HCT116 (cell line): ENCODE measurements around the gene PRR9. TPM values are rescaled to one million over a fixed set of nuclear protein-coding genes. Genes with fewer than 3 reads are reported as not detected.

Experiments
- ATAC-seq: fragments of 200-7000 bp; cut with Tn5 transposase; 2 replicates; pipeline ENCODE4 v1.9.1; 2020; ENCODE audit warnings: mild to moderate bottlenecking, moderate library complexity
- BruUV-seq: library from RNA; stranded (reverse); fragments of 400-500 nt; replicated peaks from 2 replicates; lab custom pipeline; 2021; lab: Mats Ljungman, UMichigan
- CTCF ChIA-PET: fragments of 300-600 bp; sonication (Branson Sonifier 250); formaldehyde crosslinking; loops from one replicate; lab custom pipeline; 2021; ENCODE audit warnings: antibody characterized with exemption; lab: Charles Lee
- POLR2A ChIA-PET: fragments of 300-600, 350-600 bp; sonication (Branson Sonifier 250); formaldehyde crosslinking; loops from one replicate; lab custom pipeline; 2021; ENCODE audit warnings: antibody characterized with exemption; lab: Charles Lee
- RAD21 ChIA-PET, 2 experiments: fragments of 300-600 bp; sonication (Branson Sonifier 250); formaldehyde crosslinking; loops; one replicate each; lab custom pipeline; 2023; ENCODE audit warnings: low total read pairs in 2 of 2; ENCODE audit not compliant: uncharacterized antibody in 2 of 2, unreplicated experiment in 2 of 2, low non-redundant PET in 1 of 2; lab: Charles Lee
- DNase-seq: peaks from one replicate; pipeline ENCODE4 v3.0.0-alpha.2; 2010; ENCODE audit warnings: low read depth, low spot score
- H2AFZ ChIP-seq: fragments of 200-600 bp; shearing (Covaris generic), sonication (generic); 2 replicates; pipeline ENCODE4 v1.6.1; 2017; ENCODE audit warnings: low read depth, mixed run types, mixed read lengths, antibody characterized with exemption, low read length; ENCODE audit not compliant: poor library complexity, severe bottlenecking
- H3K27ac ChIP-seq: 2 replicates; pipeline ENCODE4 v1.5.1; 2012; ENCODE audit warnings: low read depth, low read length
- H3K27me3 ChIP-seq: fragments of 200-600 bp; sonication (generic); 2 replicates; pipeline ENCODE4 v1.6.1; 2016; ENCODE audit warnings: mixed run types, low read length, mixed read lengths; ENCODE audit not compliant: insufficient read depth
- H3K36me3 ChIP-seq, 2 experiments: fragments of 200-500 bp in 1 of 2; fragments of 200-600 bp in 1 of 2; sonication (Bioruptor generic) in 1 of 2; sonication (generic) in 1 of 2; 2 replicates each; pipeline versions ENCODE4 v1.5.1 to v1.6.1; 2014 to 2016; ENCODE audit warnings: low read length in 2 of 2, inconsistent platforms in 1 of 2, mixed read lengths in 1 of 2, mixed run types in 1 of 2; ENCODE audit not compliant: insufficient read depth in 2 of 2, control insufficient read depth in 1 of 2
- H3K4me1 ChIP-seq, 2 experiments: fragments of 200-600 bp in 1 of 2; sonication (generic) in 1 of 2; 2 replicates each; pipeline versions ENCODE4 v1.5.1 to v1.6.1; 2012 to 2017; ENCODE audit warnings: low read length in 2 of 2, inconsistent platforms in 1 of 2, mild to moderate bottlenecking in 1 of 2, mixed read lengths in 1 of 2, mixed run types in 1 of 2, moderate library complexity in 1 of 2; ENCODE audit not compliant: insufficient read depth in 2 of 2, control insufficient read depth in 1 of 2
- H3K4me2 ChIP-seq: fragments of 200-600 bp; sonication (generic); 2 replicates; pipeline ENCODE4 v1.6.1; 2017; ENCODE audit warnings: mixed run types, low read length, mixed read lengths
- H3K4me3 ChIP-seq, 2 experiments: fragments of 200-600 bp in 1 of 2; sonication (generic) in 1 of 2; replicated peaks in 1 of 2; 2 replicates each; pipeline ENCODE4 v1.5.1; 2011 to 2016; ENCODE audit warnings: low read length in 2 of 2, control low read depth in 1 of 2, low read depth in 1 of 2, mild to moderate bottlenecking in 1 of 2, mixed read lengths in 1 of 2, mixed run types in 1 of 2
- H3K79me2 ChIP-seq: fragments of 200-600 bp; sonication (generic); 2 replicates; pipeline ENCODE4 v1.6.1; 2017; ENCODE audit warnings: mild to moderate bottlenecking, mixed run types, low read length, moderate library complexity, mixed read lengths; ENCODE audit not compliant: insufficient read depth
- H3K9ac ChIP-seq: fragments of 200-600 bp; sonication (generic); 2 replicates; pipeline ENCODE4 v1.6.1; 2016; ENCODE audit warnings: low read length, mixed read lengths
- H3K9me2 ChIP-seq: fragments of 200-600 bp; sonication (generic), shearing (Covaris generic); 2 replicates; pipeline ENCODE4 v1.6.1; 2017; ENCODE audit warnings: mixed run types, mild to moderate bottlenecking, moderate library complexity; ENCODE audit not compliant: insufficient read depth
- H3K9me3 ChIP-seq, 2 experiments: fragments of 200-500 bp in 1 of 2; fragments of 200-600 bp in 1 of 2; sonication (Bioruptor generic) in 1 of 2; sonication (generic) in 1 of 2; 2 replicates each; pipeline ENCODE4 v1.6.1; 2014 to 2017; ENCODE audit warnings: low read length in 2 of 2, mixed read lengths in 2 of 2, inconsistent platforms in 1 of 2, low read depth in 1 of 2, mild to moderate bottlenecking in 1 of 2, mixed run types in 1 of 2, moderate library complexity in 1 of 2; ENCODE audit not compliant: control insufficient read depth in 1 of 2, insufficient read depth in 1 of 2
- H4K20me1 ChIP-seq: fragments of 200-600 bp; sonication (generic), shearing (Covaris generic); 2 replicates; pipeline ENCODE4 v1.6.1; 2017; ENCODE audit warnings: mixed run types, mild to moderate bottlenecking, moderate library complexity; ENCODE audit not compliant: insufficient read depth
- CBX3 ChIP-seq: IDR thresholded peaks from 2 replicates; pipeline ENCODE4 v1.6.1; 2012; ENCODE audit warnings: low read depth
- CEBPB ChIP-seq: IDR thresholded peaks from 2 replicates; pipeline ENCODE4 v1.6.1; 2012; ENCODE audit warnings: low read depth
- EGR1 ChIP-seq: IDR thresholded peaks from 2 replicates; pipeline ENCODE4 v1.6.1; 2012; ENCODE audit warnings: low read depth
- ELF1 ChIP-seq: IDR thresholded peaks from 2 replicates; pipeline ENCODE4 v1.6.1; 2012; ENCODE audit warnings: low read depth, borderline replicate concordance
- EZH2phosphoT487 ChIP-seq: fragments of 200-600 bp; IDR thresholded peaks from 2 replicates; pipeline ENCODE4 v1.6.1; 2018; ENCODE audit warnings: antibody characterized with exemption, borderline replicate concordance
- FOSL1 ChIP-seq: IDR thresholded peaks from 2 replicates; pipeline ENCODE4 v1.6.1; 2012; ENCODE audit warnings: low read depth
- JUND ChIP-seq: IDR thresholded peaks from 2 replicates; pipeline ENCODE4 v1.6.1; 2012
- POLR2AphosphoS5 ChIP-seq: IDR thresholded peaks from 2 replicates; pipeline ENCODE4 v1.6.1; 2011; ENCODE audit warnings: mild to moderate bottlenecking, low read depth, low read length, moderate library complexity
- RAD21 ChIP-seq: IDR thresholded peaks from 2 replicates; pipeline ENCODE4 v1.6.1; 2012; ENCODE audit warnings: low read depth, mild to moderate bottlenecking
- SIN3A ChIP-seq: IDR thresholded peaks from 2 replicates; pipeline ENCODE4 v1.6.1; 2012; ENCODE audit warnings: low read depth
- SRF ChIP-seq: IDR thresholded peaks from 2 replicates; pipeline ENCODE4 v1.6.1; 2012; ENCODE audit warnings: low read depth
- TCF7L2 ChIP-seq: IDR thresholded peaks from 2 replicates; pipeline ENCODE4 v1.7.0; 2011; ENCODE audit warnings: borderline replicate concordance, inconsistent platforms; ENCODE audit not compliant: insufficient read depth, insufficient read length; ENCODE audit errors: extremely low read depth
- ZFX ChIP-seq: fragments of 450-650 bp; IDR thresholded peaks from 2 replicates; pipeline ENCODE4 v1.6.1; 2017
- ZNF274 ChIP-seq: fragments of 200-500 bp; sonication (Bioruptor generic); IDR thresholded peaks from 2 replicates; pipeline ENCODE4 v1.6.1; 2014; ENCODE audit warnings: mild to moderate bottlenecking, low read depth, low read length, inconsistent platforms
- intact Hi-C: fragments of 100-400 bp; cut with micrococcal nuclease; formaldehyde crosslinking; loops from 2 replicates; pipeline ENCODE4 v1.10.0; 2022
- total RNA-seq: library from RNA; stranded (reverse); gene quantifications from one replicate; pipeline ENCODE4 v1.2.1, GENCODE V29; 2021; ENCODE audit not compliant: unreplicated experiment
- TF ChIP-seq, protein P1 (sequence below): IDR thresholded peaks from 2 replicates; pipeline ENCODE4 v1.6.1; 2012; ENCODE audit warnings: low read depth
- TF ChIP-seq, protein P2 (sequence below), 3 experiments: fragments of 200-600 bp in 1 of 3; sonication (generic) in 1 of 3; IDR thresholded peaks in 2 of 3; conservative IDR thresholded peaks in 1 of 3; 2 replicates each; pipeline ENCODE4 v1.5.1; 2012 to 2017; ENCODE audit warnings: low read depth in 2 of 3, low read length in 2 of 3, antibody characterized with exemption in 1 of 3, borderline replicate concordance in 1 of 3, control low read depth in 1 of 3, mild to moderate bottlenecking in 1 of 3, mixed read lengths in 1 of 3, mixed run types in 1 of 3, moderate library complexity in 1 of 3; ENCODE audit not compliant: insufficient read depth in 1 of 3

PRR9 gene
- total RNA-seq, 1 experiment from 2014 or later = not detected

- no peaks in the 10 kb centered on the region for H3K4me1 ChIP-seq
Observed at GRCh38 chr1:153242160-153242559, 24.8 kb downstream of the PRR9 start.

GRCh38 chr1:153245466-153245865 lies 28.1 kb downstream of the PRR9 start:
- DNase-seq (no peak), ATAC-seq (no peak)
- no peak overlapping the region for H3K9ac ChIP-seq
- ChIA-PET POLR2A (no interaction called here), CTCF (no interaction called here), RAD21 (no interaction called here)
- no peak overlapping the region for H3K27ac ChIP-seq
- intact Hi-C loops = no loop called here
- no peak overlapping the region for H3K4me3 ChIP-seq
- no peaks in the 10 kb centered on the region for H3K36me3 ChIP-seq
- no peaks in the 10 kb centered on the region; a peak in 1 of 4 replicates for H3K9me3 ChIP-seq
- H4K20me1 ChIP-seq = no peaks in the 10 kb centered on the region
- H3K79me2 ChIP-seq = no peaks in the 10 kb centered on the region
- no peaks in the 10 kb centered on the region for H3K4me1 ChIP-seq
- BruUV-seq = no TSS peak
- H2AFZ ChIP-seq = no peak overlapping the region
- peaks cover 40% of the 10 kb centered on the region for H3K27me3 ChIP-seq
- H3K4me2 ChIP-seq = no peak overlapping the region
- no peaks in the 10 kb centered on the region; the same call in 1 of the 2 replicates for H3K9me2 ChIP-seq
- no peak for TF ChIP-seq ELF1
- no peak for TF ChIP-seq EZH2phosphoT487
- no peak for TF ChIP-seq ZFX
- TF ChIP-seq SIN3A = no peak
- TF ChIP-seq CEBPB = no peak
- no peak for TF ChIP-seq ZNF274
- no peak for TF ChIP-seq FOSL1
- TF ChIP-seq, protein P1, sequence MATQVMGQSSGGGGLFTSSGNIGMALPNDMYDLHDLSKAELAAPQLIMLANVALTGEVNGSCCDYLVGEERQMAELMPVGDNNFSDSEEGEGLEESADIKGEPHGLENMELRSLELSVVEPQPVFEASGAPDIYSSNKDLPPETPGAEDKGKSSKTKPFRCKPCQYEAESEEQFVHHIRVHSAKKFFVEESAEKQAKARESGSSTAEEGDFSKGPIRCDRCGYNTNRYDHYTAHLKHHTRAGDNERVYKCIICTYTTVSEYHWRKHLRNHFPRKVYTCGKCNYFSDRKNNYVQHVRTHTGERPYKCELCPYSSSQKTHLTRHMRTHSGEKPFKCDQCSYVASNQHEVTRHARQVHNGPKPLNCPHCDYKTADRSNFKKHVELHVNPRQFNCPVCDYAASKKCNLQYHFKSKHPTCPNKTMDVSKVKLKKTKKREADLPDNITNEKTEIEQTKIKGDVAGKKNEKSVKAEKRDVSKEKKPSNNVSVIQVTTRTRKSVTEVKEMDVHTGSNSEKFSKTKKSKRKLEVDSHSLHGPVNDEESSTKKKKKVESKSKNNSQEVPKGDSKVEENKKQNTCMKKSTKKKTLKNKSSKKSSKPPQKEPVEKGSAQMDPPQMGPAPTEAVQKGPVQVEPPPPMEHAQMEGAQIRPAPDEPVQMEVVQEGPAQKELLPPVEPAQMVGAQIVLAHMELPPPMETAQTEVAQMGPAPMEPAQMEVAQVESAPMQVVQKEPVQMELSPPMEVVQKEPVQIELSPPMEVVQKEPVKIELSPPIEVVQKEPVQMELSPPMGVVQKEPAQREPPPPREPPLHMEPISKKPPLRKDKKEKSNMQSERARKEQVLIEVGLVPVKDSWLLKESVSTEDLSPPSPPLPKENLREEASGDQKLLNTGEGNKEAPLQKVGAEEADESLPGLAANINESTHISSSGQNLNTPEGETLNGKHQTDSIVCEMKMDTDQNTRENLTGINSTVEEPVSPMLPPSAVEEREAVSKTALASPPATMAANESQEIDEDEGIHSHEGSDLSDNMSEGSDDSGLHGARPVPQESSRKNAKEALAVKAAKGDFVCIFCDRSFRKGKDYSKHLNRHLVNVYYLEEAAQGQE = no peak
- TF ChIP-seq SRF = no peak

More at GRCh38 chr1:153242160-153242559, 24.8 kb downstream of the PRR9 start:
- Histone ChIP-seq H3K4me2 (no peak overlapping the region), H2AFZ (no peak overlapping the region), H3K9me2 (no peaks in the 10 kb centered on the region; the same call in 1 of the 2 replicates), H3K79me2 (no peaks in the 10 kb centered on the region), H3K36me3 (no peaks in the 10 kb centered on the region), H3K9me3 (no peaks in the 10 kb centered on the region; a peak in 1 of 4 replicates), H3K4me3 (no peak overlapping the region), H3K9ac (no peak overlapping the region), H3K27me3 (peaks cover 16% of the 10 kb centered on the region; the same call in 1 of the 2 replicates), H4K20me1 (no peaks in the 10 kb centered on the region), H3K27ac (no peak overlapping the region)
- ChIA-PET CTCF (no interaction called here), RAD21 (no interaction called here), POLR2A (interaction anchor here (0.7 kb wide), 1 partner anchor 29 kb away, joined by 3 read pairs; no protein-coding TSS in a partner anchor)
- no TSS peak for BruUV-seq
- TF ChIP-seq EZH2phosphoT487 (no peak), POLR2AphosphoS5 (no peak), TCF7L2 (no peak), JUND (no peak), CBX3 (no peak), RAD21 (no peak), EGR1 (no peak), ZFX (no peak), SRF (no peak)
- TF ChIP-seq, protein P2, sequence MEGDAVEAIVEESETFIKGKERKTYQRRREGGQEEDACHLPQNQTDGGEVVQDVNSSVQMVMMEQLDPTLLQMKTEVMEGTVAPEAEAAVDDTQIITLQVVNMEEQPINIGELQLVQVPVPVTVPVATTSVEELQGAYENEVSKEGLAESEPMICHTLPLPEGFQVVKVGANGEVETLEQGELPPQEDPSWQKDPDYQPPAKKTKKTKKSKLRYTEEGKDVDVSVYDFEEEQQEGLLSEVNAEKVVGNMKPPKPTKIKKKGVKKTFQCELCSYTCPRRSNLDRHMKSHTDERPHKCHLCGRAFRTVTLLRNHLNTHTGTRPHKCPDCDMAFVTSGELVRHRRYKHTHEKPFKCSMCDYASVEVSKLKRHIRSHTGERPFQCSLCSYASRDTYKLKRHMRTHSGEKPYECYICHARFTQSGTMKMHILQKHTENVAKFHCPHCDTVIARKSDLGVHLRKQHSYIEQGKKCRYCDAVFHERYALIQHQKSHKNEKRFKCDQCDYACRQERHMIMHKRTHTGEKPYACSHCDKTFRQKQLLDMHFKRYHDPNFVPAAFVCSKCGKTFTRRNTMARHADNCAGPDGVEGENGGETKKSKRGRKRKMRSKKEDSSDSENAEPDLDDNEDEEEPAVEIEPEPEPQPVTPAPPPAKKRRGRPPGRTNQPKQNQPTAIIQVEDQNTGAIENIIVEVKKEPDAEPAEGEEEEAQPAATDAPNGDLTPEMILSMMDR (IDR thresholded peaks at IDR 0.05 in 2 of 3, conservative IDR thresholded peaks at IDR 0.05 in 1 of 3; ENCODE audit: borderline replicate concordance in 1 of 3, insufficient read depth in 1 of 3, low read depth in 2 of 3, low read length in 2 of 3) = no peak
- DNase-seq (no peak), ATAC-seq (no peak)
- intact Hi-C loops = no loop called here
